PC-3 (cell line): ENCODE results near the gene PSTK.

Experiments
- EZH2 ChIP-seq: fragments of 300-600 bp; sonication (generic); IDR thresholded peaks from one replicate; pipeline ENCODE4 v1.6.1; 2017; ENCODE audit warnings: antibody characterized with exemption, mild to moderate bottlenecking, low read length; ENCODE audit not compliant: unreplicated experiment
- TF ChIP-seq, protein P1 (sequence below): fragments of 300-600 bp; sonication (generic); conservative IDR thresholded peaks from 2 replicates; pipeline ENCODE4 v1.5.1; 2017; ENCODE audit warnings: antibody characterized with exemption, low read depth, mild to moderate bottlenecking, low read length

DNA sequence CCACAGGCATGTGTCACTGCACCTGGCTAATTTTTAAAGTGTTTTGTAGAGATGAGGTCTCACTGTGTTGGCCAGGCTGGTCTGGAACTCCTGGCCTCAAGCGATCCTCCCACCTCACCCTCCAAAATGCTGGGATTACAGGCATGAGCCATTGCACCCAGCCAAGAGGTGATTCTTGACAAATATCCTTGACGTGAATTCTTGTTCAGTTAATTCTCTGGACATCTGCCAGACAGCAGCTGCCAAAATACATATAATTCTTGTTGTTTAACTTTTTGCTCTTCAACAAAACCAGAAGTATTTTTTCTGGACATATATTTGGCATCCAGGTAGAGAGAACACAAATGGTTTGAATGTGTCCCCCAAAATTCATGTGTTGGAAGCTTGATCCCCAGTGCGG, 31.8 kb downstream of the PSTK start:
- TF ChIP-seq, protein P1, sequence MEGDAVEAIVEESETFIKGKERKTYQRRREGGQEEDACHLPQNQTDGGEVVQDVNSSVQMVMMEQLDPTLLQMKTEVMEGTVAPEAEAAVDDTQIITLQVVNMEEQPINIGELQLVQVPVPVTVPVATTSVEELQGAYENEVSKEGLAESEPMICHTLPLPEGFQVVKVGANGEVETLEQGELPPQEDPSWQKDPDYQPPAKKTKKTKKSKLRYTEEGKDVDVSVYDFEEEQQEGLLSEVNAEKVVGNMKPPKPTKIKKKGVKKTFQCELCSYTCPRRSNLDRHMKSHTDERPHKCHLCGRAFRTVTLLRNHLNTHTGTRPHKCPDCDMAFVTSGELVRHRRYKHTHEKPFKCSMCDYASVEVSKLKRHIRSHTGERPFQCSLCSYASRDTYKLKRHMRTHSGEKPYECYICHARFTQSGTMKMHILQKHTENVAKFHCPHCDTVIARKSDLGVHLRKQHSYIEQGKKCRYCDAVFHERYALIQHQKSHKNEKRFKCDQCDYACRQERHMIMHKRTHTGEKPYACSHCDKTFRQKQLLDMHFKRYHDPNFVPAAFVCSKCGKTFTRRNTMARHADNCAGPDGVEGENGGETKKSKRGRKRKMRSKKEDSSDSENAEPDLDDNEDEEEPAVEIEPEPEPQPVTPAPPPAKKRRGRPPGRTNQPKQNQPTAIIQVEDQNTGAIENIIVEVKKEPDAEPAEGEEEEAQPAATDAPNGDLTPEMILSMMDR: no peak
- no peak for TF ChIP-seq EZH2
